ENCODE results near the gene ZNF618. TPM values are rescaled to one million over a fixed set of nuclear protein-coding genes. Genes with fewer than 3 reads are reported as not detected.

ZNF618 gene
- total RNA-seq, 1 experiment from 2014 or later = 4.2 TPM

- Histone ChIP-seq H3K4me1 (ENCODE audit: insufficient read depth, low read length) (no peaks in the 10 kb centered on the region), H3K4me3 (ENCODE audit: low read length) (no peak overlapping the region), H3K27me3 (ENCODE audit: low read length) (no peaks in the 10 kb centered on the region), H3K79me2 (ENCODE audit: low read length) (no peaks in the 10 kb centered on the region), H3F3A (ENCODE audit: low read length, unreplicated experiment) (no peaks in the 10 kb centered on the region), H3K36me3 (ENCODE audit: low read depth, low read length) (no peaks in the 10 kb centered on the region), H3K4me2 (ENCODE audit: low read length) (no peak overlapping the region), H3K9ac (ENCODE audit: low read length) (no peak overlapping the region), H3K9me3 (ENCODE audit: low read length) (no peaks in the 10 kb centered on the region), H3K9me2 (replicated peaks; ENCODE audit: low read length) (no peaks in the 10 kb centered on the region), H4K20me1 (ENCODE audit: low read length) (no peaks in the 10 kb centered on the region), H2AFZ (ENCODE audit: low read length) (no peak overlapping the region), H3K27ac (ENCODE audit: low read length) (no peak overlapping the region)
- intact Hi-C loops (cut with micrococcal nuclease) = no loop called here
- DNase-seq (no peak), ATAC-seq (no peak)
- ChIA-PET POLR2A (ENCODE audit: unreplicated experiment) (no interaction called here), CTCF (no interaction called here)
- TF ChIP-seq CTCF (conservative IDR thresholded peaks at IDR 0.05; ENCODE audit: low read depth, low read length) (no peak), EZH2 (IDR thresholded peaks at IDR 0.05; ENCODE audit: low read length, unreplicated experiment) (no peak), EZH2phosphoT487 (IDR thresholded peaks at IDR 0.05; ENCODE audit: borderline replicate concordance, low read length) (no peak)
- BruUV-seq (replicated peaks) = no TSS peak
Observed at GRCh38 chr9:113946496-113947115, 70.5 kb downstream of the ZNF618 start.

GRCh38 chr9:113947941-113948340, 71.8 kb downstream of the ZNF618 start:
- no peaks in the 10 kb centered on the region for H3K9me2 ChIP-seq (replicated peaks; ENCODE audit: low read length)
- no peaks in the 10 kb centered on the region for H3K36me3 ChIP-seq (ENCODE audit: low read depth, low read length)
- no peak for TF ChIP-seq CTCF (conservative IDR thresholded peaks at IDR 0.05; ENCODE audit: low read depth, low read length)
- TF ChIP-seq EZH2phosphoT487 (IDR thresholded peaks at IDR 0.05; ENCODE audit: borderline replicate concordance, low read length) = no peak
- no peak for TF ChIP-seq EZH2 (IDR thresholded peaks at IDR 0.05; ENCODE audit: low read length, unreplicated experiment)
- BruUV-seq (replicated peaks) = no TSS peak
- ATAC-seq (no peak), DNase-seq (no peak)
- H2AFZ ChIP-seq (ENCODE audit: low read length) = no peak overlapping the region
- ChIA-PET POLR2A (ENCODE audit: unreplicated experiment) (no interaction called here), CTCF (no interaction called here)
- H3K79me2 ChIP-seq (ENCODE audit: low read length) = no peaks in the 10 kb centered on the region
- H3K9me3 ChIP-seq (ENCODE audit: low read length) = no peaks in the 10 kb centered on the region
- no peak overlapping the region for H3K9ac ChIP-seq (ENCODE audit: low read length)
- H4K20me1 ChIP-seq (ENCODE audit: low read length) = no peaks in the 10 kb centered on the region
- no peak overlapping the region for H3K4me2 ChIP-seq (ENCODE audit: low read length)
- no peak overlapping the region for H3K27ac ChIP-seq (ENCODE audit: low read length)
- no peaks in the 10 kb centered on the region for H3K27me3 ChIP-seq (ENCODE audit: low read length)
- no peak overlapping the region for H3K4me3 ChIP-seq (ENCODE audit: low read length)
- no peaks in the 10 kb centered on the region for H3K4me1 ChIP-seq (ENCODE audit: insufficient read depth, low read length)
- H3F3A ChIP-seq (ENCODE audit: low read length, unreplicated experiment) = no peaks in the 10 kb centered on the region
- intact Hi-C loops (cut with micrococcal nuclease) = no loop called here

DNA sequence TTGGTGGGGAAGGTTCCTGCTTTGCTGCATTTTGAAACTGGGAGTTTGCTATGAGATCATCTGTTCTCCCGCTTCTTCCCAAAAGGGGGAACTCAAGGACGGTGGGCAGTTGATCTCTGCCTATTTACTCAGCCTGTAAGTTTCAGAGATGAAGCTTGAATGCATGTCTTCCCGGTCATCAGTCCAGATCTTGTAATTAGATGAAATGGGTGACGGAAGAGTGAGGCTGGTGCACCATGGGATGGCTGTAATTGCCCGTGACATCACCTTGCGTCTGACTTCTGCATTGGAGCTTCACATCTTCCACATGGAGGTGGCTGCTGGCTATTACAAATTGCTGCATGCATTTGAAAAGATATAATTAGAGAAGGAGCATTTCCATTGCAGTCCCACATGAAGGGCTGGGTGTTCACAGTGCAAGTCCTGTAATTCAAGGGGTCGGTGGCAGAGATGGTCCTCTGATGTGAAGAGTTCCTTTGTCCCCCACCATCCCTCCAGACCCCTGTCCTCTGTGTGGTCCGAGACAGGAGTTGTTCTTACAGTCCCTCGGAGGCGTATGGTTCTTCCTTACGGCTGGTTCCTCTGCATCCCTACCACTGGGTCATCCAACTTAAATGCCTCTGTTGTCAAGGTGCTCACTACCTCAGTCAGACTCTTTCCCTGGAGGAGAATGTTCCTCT, 72.9 kb downstream of the ZNF618 start:
- Histone ChIP-seq H3K36me3 (ENCODE audit: low read depth, low read length) (no peaks in the 10 kb centered on the region), H3K79me2 (ENCODE audit: low read length) (no peaks in the 10 kb centered on the region), H3K27ac (ENCODE audit: low read length) (no peak overlapping the region), H4K20me1 (ENCODE audit: low read length) (no peaks in the 10 kb centered on the region), H2AFZ (ENCODE audit: low read length) (no peak overlapping the region), H3F3A (ENCODE audit: low read length, unreplicated experiment) (no peaks in the 10 kb centered on the region), H3K4me3 (ENCODE audit: low read length) (no peak overlapping the region), H3K9ac (ENCODE audit: low read length) (no peak overlapping the region), H3K9me3 (ENCODE audit: low read length) (no peaks in the 10 kb centered on the region), H3K9me2 (replicated peaks; ENCODE audit: low read length) (no peaks in the 10 kb centered on the region), H3K4me2 (ENCODE audit: low read length) (no peak overlapping the region), H3K4me1 (ENCODE audit: insufficient read depth, low read length) (no peaks in the 10 kb centered on the region), H3K27me3 (ENCODE audit: low read length) (no peaks in the 10 kb centered on the region)
- intact Hi-C loops (cut with micrococcal nuclease) = no loop called here
- ChIA-PET POLR2A (ENCODE audit: unreplicated experiment) (no interaction called here), CTCF (no interaction called here)
- ATAC-seq (no peak), DNase-seq (no peak)
- no peak for TF ChIP-seq CTCF (conservative IDR thresholded peaks at IDR 0.05; ENCODE audit: low read depth, low read length)
- no peak for TF ChIP-seq EZH2phosphoT487 (IDR thresholded peaks at IDR 0.05; ENCODE audit: borderline replicate concordance, low read length)
- no peak for TF ChIP-seq EZH2 (IDR thresholded peaks at IDR 0.05; ENCODE audit: low read length, unreplicated experiment)
- no TSS peak for BruUV-seq (replicated peaks)

Measured in PC-3 (cell line).